Activated T-helper 1 cell treated with anti-CD3 and anti-CD28 coated beads, Interleukin-12 subunit alpha, Interleukin-12 subunit beta, Interleukin-2, Interleukin-4 antibody, amounts not matched to agents 30 ng/mL and 10 ng/mL and 1 ng/mL, durations not matched to agents 14 hours and 24 hours and 36 hours (primary cell): ENCODE data around the gene ADCY4. TPM values are rescaled to one million over a fixed set of nuclear protein-coding genes. Genes with fewer than 3 reads are reported as not detected.

Source experiments
- DNase-seq: peaks from one replicate; pipeline ENCODE4 v3.0.0; 2021; ENCODE audit warnings: low spot score
- H3K27ac Mint-ChIP-seq: one replicate; pipeline ENCODE4 v1.8.0; 2021; ENCODE audit warnings: mild to moderate bottlenecking, mixed read lengths
- H3K27me3 Mint-ChIP-seq: one replicate; pipeline ENCODE4 v1.8.0; 2022; ENCODE audit warnings: mild to moderate bottlenecking, moderate library complexity, mixed read lengths; ENCODE audit not compliant: insufficient read depth
- H3K36me3 Mint-ChIP-seq: one replicate; pipeline ENCODE4 v1.8.0; 2021; ENCODE audit warnings: low read depth, mixed read lengths
- H3K4me1 Mint-ChIP-seq: one replicate; pipeline ENCODE4 v1.8.0; 2021; ENCODE audit warnings: low read depth, mixed read lengths
- H3K4me3 Mint-ChIP-seq: one replicate; pipeline ENCODE4 v1.8.0; 2021; ENCODE audit warnings: mild to moderate bottlenecking, moderate library complexity, mixed read lengths
- H3K9me3 Mint-ChIP-seq: one replicate; pipeline ENCODE4 v1.8.0; 2021; ENCODE audit warnings: mixed read lengths
- intact Hi-C: fragments of 100-400 bp; cut with micrococcal nuclease; formaldehyde crosslinking; loops from one replicate; pipeline ENCODE4 v1.15.1; 2024
- total RNA-seq: library from RNA; stranded (reverse); gene quantifications from 2 replicates; pipeline ENCODE4 v1.2.3, GENCODE V29; 2022

ADCY4 gene
- 0.93 and 1.5 TPM in 2 replicates for total RNA-seq

DNA sequence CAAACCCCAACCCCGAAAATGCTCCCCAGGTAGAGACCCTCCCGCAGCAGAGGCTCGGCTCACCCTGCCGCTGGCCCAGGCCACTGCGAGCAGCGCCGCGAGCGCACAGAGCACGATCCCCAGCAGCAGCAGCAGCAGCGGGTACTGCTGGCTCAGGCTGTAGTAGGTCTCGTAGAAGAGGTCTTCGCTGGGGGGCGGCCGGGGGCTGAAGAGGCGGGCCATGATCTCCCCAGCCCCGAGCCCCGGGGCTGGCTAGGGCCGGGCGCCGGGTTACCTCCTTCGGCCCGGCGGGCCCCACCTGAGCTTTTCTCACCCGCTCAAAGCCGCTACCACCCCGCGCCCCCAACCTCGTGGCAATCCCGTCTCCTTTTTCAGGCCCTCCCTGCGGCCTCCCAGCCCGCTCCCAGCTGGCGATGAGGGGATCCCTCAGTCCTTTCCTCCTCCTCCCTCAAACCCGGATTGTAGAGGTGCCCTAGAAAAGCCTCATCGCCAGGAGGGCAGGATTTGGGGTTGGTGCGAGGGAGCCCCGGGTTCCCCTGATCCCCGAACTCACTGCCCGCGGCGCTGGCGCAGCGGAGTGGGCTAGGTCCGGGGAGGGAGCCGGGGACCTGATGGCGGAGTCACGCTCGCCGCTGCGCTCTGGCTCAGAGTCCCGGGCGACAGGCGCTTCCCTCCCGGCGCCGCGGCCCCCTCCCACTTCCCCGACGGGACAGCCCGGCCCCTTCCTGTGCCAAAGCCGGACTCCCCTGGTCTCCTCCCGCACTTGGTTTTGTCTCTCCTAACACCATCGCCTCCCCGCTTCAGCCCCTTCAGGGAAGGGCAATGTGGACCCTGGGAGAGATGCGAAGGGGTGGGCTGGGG, at the start of gene ADCY4:
TSS of gene ADCY4 (minus strand) at position 641 of the 861 bp plus-strand sequence. CDS start at position 222, 419 bp downstream.
- Mint-ChIP-seq H3K36me3 (peaks cover 26% of the 10 kb centered on the region), H3K27me3 (peaks cover 29% of the 10 kb centered on the region), H3K4me1 (peaks cover 49% of the 10 kb centered on the region), H3K4me3 (peak within 1 kb of the TSS; percentile 56), H3K9me3 (no peaks in the 10 kb centered on the region), H3K27ac (no peak within 1 kb of the TSS)
- no peak for DNase-seq
- intact Hi-C loops = loop anchor here (10.0 kb wide), 1 partner anchor 340 kb away; no protein-coding TSS in a partner anchor

DNA sequence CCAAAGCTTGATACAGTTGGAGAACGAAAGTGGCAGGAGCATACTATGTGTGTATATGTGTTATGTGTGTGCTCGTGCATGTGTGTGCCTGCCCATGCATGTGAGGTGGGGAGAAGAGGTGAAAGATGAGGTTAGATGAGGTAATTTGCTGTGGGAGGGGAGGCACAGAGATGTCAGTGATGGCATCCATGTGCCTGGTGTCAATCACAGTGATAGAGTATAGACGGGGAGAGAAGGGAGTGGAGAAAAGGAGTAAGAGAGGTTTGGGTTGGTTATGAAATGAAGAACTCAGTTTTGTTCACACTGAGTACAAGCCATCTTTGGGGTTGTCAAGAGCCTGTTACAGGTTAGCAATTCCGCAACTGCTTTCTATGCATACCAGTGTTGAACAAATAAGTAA, 49.3 kb upstream of the ADCY4 start:
- DNase-seq = no peak
- Mint-ChIP-seq H3K9me3 (no peaks in the 10 kb centered on the region), H3K4me3 (no peak overlapping the region), H3K4me1 (no peaks in the 10 kb centered on the region), H3K27ac (no peak overlapping the region), H3K36me3 (no peaks in the 10 kb centered on the region), H3K27me3 (peaks cover 15% of the 10 kb centered on the region)
- intact Hi-C loops = no loop called here

DNA sequence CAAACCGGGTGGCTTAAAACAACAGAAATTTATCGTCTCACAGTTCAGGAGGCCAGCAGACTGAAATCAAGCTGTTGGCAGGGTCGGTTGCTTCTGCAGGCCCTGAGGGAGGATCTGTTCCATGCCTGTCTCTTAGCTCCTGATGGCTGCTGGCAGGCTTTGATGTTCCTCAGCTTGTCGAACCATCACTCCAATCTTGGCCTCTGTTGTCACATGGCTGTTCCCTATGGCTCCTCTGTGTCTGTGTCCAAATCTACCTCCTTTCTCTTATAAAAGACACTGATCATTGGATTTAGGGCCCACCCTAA, 47.1 kb upstream of the ADCY4 start:
- no peak for DNase-seq
- Mint-ChIP-seq H3K9me3 (no peaks in the 10 kb centered on the region), H3K36me3 (no peaks in the 10 kb centered on the region), H3K27me3 (peaks cover 11% of the 10 kb centered on the region), H3K27ac (no peak overlapping the region), H3K4me3 (no peak overlapping the region), H3K4me1 (no peaks in the 10 kb centered on the region)
- intact Hi-C loops = no loop called here

DNA sequence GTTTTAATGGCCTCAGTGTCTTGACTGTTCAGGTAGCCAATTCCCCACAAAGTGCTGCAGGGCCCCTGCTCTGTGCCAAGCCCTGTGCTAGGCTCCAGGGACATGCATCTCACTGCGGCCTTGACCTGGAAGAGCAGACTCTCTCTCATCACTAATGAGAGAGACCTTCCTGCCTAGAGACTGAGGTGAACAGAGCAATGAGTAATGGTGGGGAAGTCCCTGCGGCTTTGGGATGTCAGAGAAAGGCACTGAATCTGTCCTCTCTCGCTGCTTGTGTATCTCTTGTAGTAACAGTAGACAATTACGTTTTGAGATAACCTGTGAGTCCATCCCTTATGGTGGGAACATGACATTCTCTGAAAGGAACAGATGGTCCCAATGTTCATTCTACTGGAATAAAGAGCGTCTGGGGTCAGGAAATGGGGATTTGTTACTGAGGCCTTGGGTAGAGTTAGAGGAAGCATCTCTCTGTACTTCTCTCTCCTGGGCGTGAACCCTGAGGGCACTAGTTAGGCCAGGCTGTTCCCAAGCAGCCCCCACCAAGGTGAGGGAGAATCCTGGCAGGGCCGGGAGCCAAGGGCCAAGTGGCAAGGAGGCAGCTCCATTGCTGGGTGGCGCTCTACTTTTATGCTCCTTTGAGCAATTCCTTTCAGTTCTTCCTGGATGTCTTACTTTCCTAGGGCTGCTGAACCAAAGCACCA, 46.6 kb upstream of the ADCY4 start:
- DNase-seq = no peak
- intact Hi-C loops = no loop called here
- Mint-ChIP-seq H3K9me3 (no peaks in the 10 kb centered on the region), H3K27me3 (peaks cover 11% of the 10 kb centered on the region), H3K36me3 (no peaks in the 10 kb centered on the region), H3K27ac (no peak overlapping the region), H3K4me3 (no peak overlapping the region), H3K4me1 (no peaks in the 10 kb centered on the region)

DNA sequence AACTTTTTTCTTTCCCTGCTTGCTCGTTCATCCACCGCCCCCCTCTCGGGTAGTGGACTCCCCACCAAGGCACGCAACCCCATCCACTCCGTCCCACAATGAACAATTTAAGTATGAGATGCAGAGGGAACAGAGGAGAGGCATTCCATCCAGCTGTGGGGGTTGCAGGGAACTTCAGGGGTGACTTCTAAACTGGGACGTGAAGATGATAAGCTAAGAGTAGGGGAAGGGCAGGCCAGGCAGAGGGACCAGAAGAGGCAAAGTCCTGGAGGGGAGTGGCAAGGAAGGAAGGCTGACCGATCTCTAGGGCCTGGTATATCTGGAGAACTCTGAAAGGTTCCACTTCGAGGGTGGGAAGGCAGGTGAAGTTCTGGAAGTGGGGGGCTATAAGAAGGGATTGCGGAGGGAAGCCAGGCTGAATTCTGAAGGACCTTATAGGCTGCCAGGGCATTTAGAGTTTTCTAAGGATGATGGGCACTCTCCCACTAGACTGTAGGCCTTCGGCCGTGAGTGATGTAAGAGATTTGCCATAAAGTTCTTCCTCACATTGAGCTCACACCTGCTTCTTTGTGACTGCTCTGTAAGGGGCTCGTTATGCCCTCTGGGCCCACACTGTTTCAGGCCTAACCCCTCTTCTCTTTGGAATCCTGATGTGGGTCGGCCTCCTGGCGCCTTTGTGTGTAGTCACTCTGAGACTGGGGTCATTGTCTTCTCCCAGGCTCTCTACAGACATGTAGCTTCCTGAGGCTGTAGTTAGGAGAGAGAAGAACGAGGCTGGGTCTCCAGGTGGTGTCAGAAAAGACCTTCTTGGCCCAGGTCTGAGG, 45.2 kb upstream of the ADCY4 start:
- no peak for DNase-seq
- Mint-ChIP-seq H3K27me3 (peaks cover 5% of the 10 kb centered on the region), H3K9me3 (no peaks in the 10 kb centered on the region), H3K36me3 (no peaks in the 10 kb centered on the region), H3K4me1 (no peaks in the 10 kb centered on the region), H3K27ac (no peak overlapping the region), H3K4me3 (no peak overlapping the region)
- intact Hi-C loops = no loop called here

DNA sequence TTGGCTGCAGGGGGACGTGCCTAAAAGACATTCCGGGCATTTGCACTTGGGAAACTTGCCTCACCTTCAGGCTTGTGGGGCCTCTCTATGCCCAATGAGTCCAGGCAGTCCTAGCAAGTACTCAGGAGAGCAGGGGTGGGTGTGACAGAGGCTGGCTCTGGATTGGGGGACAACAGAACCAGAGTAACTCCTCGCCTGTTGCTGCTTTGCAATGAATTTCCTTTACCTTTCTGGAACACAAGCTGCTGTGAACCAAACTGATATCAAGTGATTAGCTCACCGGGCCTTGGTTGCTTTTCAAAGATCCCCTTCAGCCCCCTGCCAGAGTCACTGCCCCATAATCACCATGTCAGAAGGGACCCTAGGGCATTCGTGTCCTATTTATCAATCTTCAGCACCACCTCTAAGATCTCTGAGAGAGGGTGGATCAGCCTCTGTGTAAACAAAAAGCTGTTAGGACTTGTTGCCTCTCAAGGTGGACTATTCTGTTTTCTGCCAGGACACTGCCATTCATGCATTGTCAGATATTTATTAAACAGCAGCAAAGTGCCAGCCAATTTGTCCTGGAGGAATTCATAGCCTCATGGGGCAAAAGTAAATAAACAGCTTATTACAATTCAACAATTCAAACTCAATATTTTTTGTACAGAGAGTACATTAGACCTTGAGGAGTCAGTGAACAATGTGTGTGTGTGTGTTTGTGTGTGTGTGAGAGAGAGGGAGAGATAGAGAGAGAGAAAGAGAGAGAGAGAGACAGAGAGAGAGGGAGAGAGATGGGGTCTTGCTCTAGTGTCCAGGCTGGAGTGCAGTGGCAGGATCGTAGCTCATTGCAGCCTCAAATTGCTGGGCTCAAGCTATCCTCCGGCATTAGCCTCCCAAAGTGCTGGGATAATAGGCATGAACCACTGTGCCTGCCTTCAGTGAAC, 44.4 kb upstream of the ADCY4 start:
- H3K27me3 Mint-ChIP-seq = peaks cover 4% of the 10 kb centered on the region
- no peak overlapping the region for H3K27ac Mint-ChIP-seq
- H3K4me3 Mint-ChIP-seq = no peak overlapping the region
- intact Hi-C loops = no loop called here
- H3K36me3 Mint-ChIP-seq = no peaks in the 10 kb centered on the region
- no peaks in the 10 kb centered on the region for H3K4me1 Mint-ChIP-seq
- DNase-seq = no peak
- H3K9me3 Mint-ChIP-seq = no peaks in the 10 kb centered on the region

DNA sequence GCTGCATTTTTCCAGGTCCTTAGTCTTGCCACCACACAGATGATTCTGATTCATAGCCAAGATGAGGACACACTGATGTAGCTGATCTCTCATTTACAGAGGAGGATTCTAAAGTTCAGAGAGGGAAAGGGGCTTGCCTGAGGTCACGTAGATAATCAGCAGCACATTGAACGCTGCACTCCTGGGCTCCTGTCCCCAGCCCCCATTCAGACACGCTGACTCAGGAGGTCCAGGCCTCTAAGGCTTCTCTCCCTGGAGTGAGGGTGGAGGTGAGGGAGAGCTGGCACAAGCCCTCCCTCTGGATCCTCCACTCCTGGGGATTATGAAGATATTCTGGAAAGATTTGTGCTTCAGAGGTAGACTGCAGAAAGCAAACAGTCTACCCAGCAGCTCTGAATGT, 43.5 kb upstream of the ADCY4 start:
- intact Hi-C loops = no loop called here
- H3K27ac Mint-ChIP-seq = no peak overlapping the region
- no peaks in the 10 kb centered on the region for H3K4me1 Mint-ChIP-seq
- H3K36me3 Mint-ChIP-seq = no peaks in the 10 kb centered on the region
- no peaks in the 10 kb centered on the region for H3K9me3 Mint-ChIP-seq
- no peak overlapping the region for H3K4me3 Mint-ChIP-seq
- no peaks in the 10 kb centered on the region for H3K27me3 Mint-ChIP-seq
- no peak for DNase-seq

DNA sequence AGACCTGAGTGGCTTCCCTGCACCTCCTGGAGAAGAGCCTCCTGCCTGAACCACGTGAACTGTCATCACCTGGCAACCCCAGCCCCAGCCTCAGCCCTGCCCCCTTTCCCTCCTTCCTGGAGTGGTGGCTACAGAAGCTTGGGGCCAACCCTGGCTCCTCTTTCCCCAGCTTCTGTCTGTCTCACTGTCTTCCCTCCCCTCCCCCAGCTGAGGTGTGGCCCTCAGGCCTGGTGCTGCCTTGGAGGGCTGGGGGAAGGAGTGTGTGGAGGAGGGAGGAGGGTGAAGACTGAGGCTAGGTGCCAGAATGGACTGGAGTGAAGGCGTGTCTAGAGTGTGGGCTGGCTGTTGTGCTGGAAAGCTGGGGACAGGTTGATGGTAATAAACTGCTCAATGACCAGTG, 42.8 kb upstream of the ADCY4 start:
- Mint-ChIP-seq H3K27me3 (no peaks in the 10 kb centered on the region), H3K27ac (no peak overlapping the region), H3K36me3 (no peaks in the 10 kb centered on the region), H3K4me1 (no peaks in the 10 kb centered on the region), H3K4me3 (no peak overlapping the region), H3K9me3 (no peaks in the 10 kb centered on the region)
- DNase-seq = no peak
- intact Hi-C loops = no loop called here

DNA sequence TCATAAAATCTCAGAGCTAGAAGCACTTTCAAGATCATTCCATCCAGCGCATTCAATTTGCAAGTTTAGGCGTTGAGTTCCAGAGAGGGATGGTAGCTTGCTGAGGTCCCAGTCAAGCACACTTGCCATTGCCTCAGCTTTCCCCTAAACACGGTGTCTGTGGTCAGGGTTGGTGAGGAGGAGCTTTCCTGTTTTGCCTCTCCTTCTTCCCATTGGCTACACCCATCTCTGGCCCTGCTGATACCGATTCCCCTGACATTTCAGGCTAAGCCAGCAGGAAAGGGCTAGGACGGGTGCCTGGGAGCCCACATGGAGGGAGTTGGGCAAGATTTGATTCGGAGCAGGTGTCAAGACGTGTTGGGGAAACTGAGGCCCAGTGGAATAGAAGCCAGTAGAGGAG, 42.3 kb upstream of the ADCY4 start:
- intact Hi-C loops = no loop called here
- Mint-ChIP-seq H3K4me3 (no peak overlapping the region), H3K9me3 (no peaks in the 10 kb centered on the region), H3K27ac (no peak overlapping the region), H3K4me1 (no peaks in the 10 kb centered on the region), H3K36me3 (no peaks in the 10 kb centered on the region), H3K27me3 (no peaks in the 10 kb centered on the region)
- DNase-seq = no peak

DNA sequence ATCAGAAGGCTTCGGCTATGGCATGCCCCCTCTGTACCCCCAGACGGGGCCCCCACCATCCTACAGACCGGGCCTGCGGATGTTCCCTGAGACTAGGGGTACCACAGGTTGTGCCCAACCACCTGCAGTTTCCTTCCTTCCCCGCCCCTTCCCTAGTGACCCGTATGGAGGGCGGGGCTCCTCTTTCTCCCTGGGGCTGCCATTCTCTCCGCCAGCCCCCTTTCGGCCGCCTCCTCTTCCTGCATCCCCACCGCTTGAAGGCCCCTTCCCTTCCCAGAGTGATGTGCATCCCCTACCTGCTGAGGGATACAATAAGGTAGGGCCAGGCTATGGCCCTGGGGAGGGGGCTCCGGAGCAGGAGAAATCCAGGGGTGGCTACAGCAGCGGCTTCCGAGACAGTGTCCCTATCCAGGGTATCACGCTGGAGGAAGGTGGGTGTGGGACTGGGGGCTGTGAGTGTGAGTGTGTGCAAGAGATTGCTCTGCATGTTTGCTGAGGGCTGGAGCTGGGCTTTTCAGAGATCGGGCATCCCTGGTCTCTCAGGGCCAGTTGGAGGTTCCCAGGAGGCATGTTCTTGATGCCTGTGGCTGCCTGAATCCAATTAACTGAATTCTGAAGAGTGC, 41.7 kb upstream of the ADCY4 start:
- Mint-ChIP-seq H3K27ac (no peak overlapping the region), H3K27me3 (peaks cover 3% of the 10 kb centered on the region), H3K36me3 (no peaks in the 10 kb centered on the region), H3K4me3 (no peak overlapping the region), H3K4me1 (no peaks in the 10 kb centered on the region), H3K9me3 (no peaks in the 10 kb centered on the region)
- intact Hi-C loops = no loop called here
- DNase-seq = no peak

DNA sequence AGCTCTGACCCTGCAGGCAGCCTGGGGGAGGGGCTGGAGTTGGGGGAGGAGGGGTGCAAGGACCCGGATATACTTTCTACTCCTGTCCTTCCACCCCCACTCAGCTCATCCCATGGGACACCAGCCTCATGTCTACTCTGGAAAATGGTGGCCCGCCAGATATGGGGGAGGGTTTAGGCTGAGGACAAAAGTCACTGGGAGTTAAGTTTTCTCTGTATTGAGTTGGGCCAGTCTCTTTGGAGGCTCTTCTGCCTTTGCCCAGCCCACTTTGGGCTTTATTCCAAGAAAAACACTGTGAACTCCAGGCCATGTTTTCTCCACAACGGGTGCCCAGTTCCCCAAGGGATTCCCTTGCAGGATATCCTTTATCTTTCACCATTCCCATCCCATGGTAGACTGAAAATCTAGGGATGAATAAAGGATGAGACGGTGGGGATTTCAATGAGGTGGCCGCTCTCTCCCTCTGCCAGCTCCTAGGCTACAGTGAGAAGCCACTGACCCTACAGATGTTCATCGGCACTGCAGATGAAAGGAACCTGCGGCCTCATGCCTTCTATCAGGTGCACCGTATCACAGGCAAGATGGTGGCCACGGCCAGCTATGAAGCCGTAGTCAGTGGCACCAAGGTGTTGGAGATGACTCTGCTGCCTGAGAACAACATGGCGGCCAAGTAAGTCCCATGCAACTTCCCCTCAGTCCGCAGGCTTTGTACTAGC, 38.0 kb upstream of the ADCY4 start:
- Mint-ChIP-seq H3K4me1 (peaks cover under 1% of the 10 kb centered on the region), H3K27me3 (peaks cover 21% of the 10 kb centered on the region), H3K36me3 (no peaks in the 10 kb centered on the region), H3K4me3 (no peak overlapping the region), H3K9me3 (no peaks in the 10 kb centered on the region), H3K27ac (no peak overlapping the region)
- no peak for DNase-seq
- intact Hi-C loops = no loop called here
